ENCODE data around the gene ITPKC. TPM values are rescaled to one million over a fixed set of nuclear protein-coding genes. Genes with fewer than 3 reads are reported as not detected.

The ITPKC gene
- total and polyA plus RNA-seq, 7 donors = 17.4 to 39.6 (median 24.5) TPM

- no peaks in the 10 kb centered on the region for H3K27me3 ChIP-seq
- H3K36me3 ChIP-seq = peaks cover 0 to 42% (median 15%) of the 10 kb centered on the region in 4 donors
- WGBS, 2 donors = 82 to 88% methylated on average over 11 of the region's 11 CpGs
- intact Hi-C loops (cut with DNase I) = loop anchor here (1.0 to 10.0 kb wide), 3 partner anchors 24 to 1309 kb away; partner anchors contain the start of genes NUMBL, SERTAD3 and ZFP36
- peaks cover 0 to 40% (median 28%) of the 10 kb centered on the region in 4 donors for H3K4me1 ChIP-seq
- peak overlapping the region; percentile 95 to 99 (median 98) for H3K27ac ChIP-seq
- H3K9me3 ChIP-seq = no peaks in the 10 kb centered on the region
- DNase-seq = no peak
- H3K4me3 ChIP-seq = peak overlapping the region in 2 of 4 donors; percentile 74 to 92
- TF ChIP-seq EP300 (IDR thresholded peaks at IDR 0.05) (no peak), POLR2AphosphoS5 (IDR thresholded peaks at IDR 0.05) (no peak), POLR2A (IDR thresholded peaks at IDR 0.05) (no peak), CTCF (IDR thresholded peaks at IDR 0.05) (no peak)
Observed at GRCh38 chr19:40713939-40714338, 3.0 kb upstream of the ITPKC start.

GRCh38 chr19:40714441-40715299, 2.2 kb upstream of the ITPKC start:
- peak overlapping the region; percentile 95 to 99 (median 98) for H3K27ac ChIP-seq
- no peak for TF ChIP-seq POLR2A (IDR thresholded peaks at IDR 0.05)
- TF ChIP-seq POLR2AphosphoS5 (IDR thresholded peaks at IDR 0.05) = peak in 1 of 4 donors; percentile 21
- no peak for TF ChIP-seq CTCF (IDR thresholded peaks at IDR 0.05)
- no peak for TF ChIP-seq EP300 (IDR thresholded peaks at IDR 0.05)
- intact Hi-C loops (cut with DNase I) = loop anchor here (1.0 to 10.0 kb wide), 3 partner anchors 24 to 1310 kb away; partner anchors contain the start of genes NUMBL, SERTAD3 and ZFP36

GRCh38 chr19:40716031-40716481, 856 bp upstream of the ITPKC start:
- TF ChIP-seq EP300 (IDR thresholded peaks at IDR 0.05) (no peak), POLR2AphosphoS5 (IDR thresholded peaks at IDR 0.05) (no peak), POLR2A (IDR thresholded peaks at IDR 0.05) (no peak), CTCF (IDR thresholded peaks at IDR 0.05) (no peak)

More at GRCh38 chr19:40714441-40715299, 2.2 kb upstream of the ITPKC start:
- Histone ChIP-seq H3K27me3 (no peaks in the 10 kb centered on the region), H3K4me1 (peaks cover 0 to 48% (median 35%) of the 10 kb centered on the region in 4 donors), H3K36me3 (peaks cover 0 to 35% (median 11%) of the 10 kb centered on the region in 4 donors), H3K9me3 (no peaks in the 10 kb centered on the region), H3K4me3 (peak overlapping the region; percentile 39 to 92 (median 76))
- peak; percentile 97 for DNase-seq
- 2 to 5% methylated on average over 31 of the region's 31 CpGs for WGBS, 2 donors

GRCh38 chr19:40717325-40717879, 490 bp downstream of the ITPKC start:
- no peak for TF ChIP-seq EP300 (IDR thresholded peaks at IDR 0.05)
- no peak for TF ChIP-seq POLR2A (IDR thresholded peaks at IDR 0.05)
- TF ChIP-seq POLR2AphosphoS5 (IDR thresholded peaks at IDR 0.05) = no peak
- TF ChIP-seq CTCF (IDR thresholded peaks at IDR 0.05) = no peak

More at GRCh38 chr19:40716031-40716481, 856 bp upstream of the ITPKC start:
- intact Hi-C loops (cut with DNase I) = loop anchor here (2.0 to 10.0 kb wide), 3 partner anchors 83 to 1311 kb away; partner anchors contain the start of genes EGLN2, SERTAD3 and ZFP36
- 2 to 5% methylated on average over 8 of the region's 8 CpGs for WGBS, 2 donors
- Histone ChIP-seq H3K4me3 (peak overlapping the region; percentile 74 to 92 (median 82)), H3K36me3 (peaks cover 0 to 21% (median 3%) of the 10 kb centered on the region in 4 donors), H3K4me1 (peaks cover 0 to 62% (median 49%) of the 10 kb centered on the region in 4 donors), H3K9me3 (no peaks in the 10 kb centered on the region), H3K27ac (peak overlapping the region; percentile 95 to 99 (median 98)), H3K27me3 (no peaks in the 10 kb centered on the region)
- no peak for DNase-seq

More at GRCh38 chr19:40717325-40717879, 490 bp downstream of the ITPKC start:
- Histone ChIP-seq H3K4me3 (peak overlapping the region; percentile 74 to 92 (median 82)), H3K36me3 (peaks cover 0 to 17% (median 0%) of the 10 kb centered on the region in 4 donors), H3K27ac (peak overlapping the region; percentile 95 to 99 (median 98)), H3K4me1 (peaks cover 0 to 75% (median 62%) of the 10 kb centered on the region in 4 donors), H3K27me3 (no peaks in the 10 kb centered on the region), H3K9me3 (no peaks in the 10 kb centered on the region)
- intact Hi-C loops (cut with DNase I) = loop anchor here (2.0 to 10.0 kb wide), 3 partner anchors 81 to 1313 kb away; partner anchors contain the start of genes EGLN2, SERTAD3 and ZFP36
- 1 to 3% methylated on average over 20 of the region's 20 CpGs for WGBS, 2 donors
- peak; percentile 80 for DNase-seq
